GM12878 (cell line): ENCODE measurements around the gene PIF1. TPM values are rescaled to one million over a fixed set of nuclear protein-coding genes. Genes with fewer than 3 reads are reported as not detected.
A peak's percentile ranks its signal among the peaks of the same experiment; 100 is the strongest.

ENCODE experiments used
- EED ChIP-seq: sonication (generic); IDR thresholded peaks from 2 replicates; pipeline ENCODE4 v1.6.1; 2016; ENCODE audit warnings: antibody characterized with exemption, low read depth
- EGR1 ChIP-seq, 2 experiments: IDR thresholded peaks; 1 replicate in 1 of 2; 2 replicates in 1 of 2; pipeline ENCODE4 v1.6.1; 2011 to 2012; ENCODE audit warnings: low read depth in 2 of 2, low read length in 2 of 2, borderline replicate concordance in 1 of 2, mild to moderate bottlenecking in 1 of 2, moderate library complexity in 1 of 2
- ETV6 ChIP-seq, 2 experiments: fragments of 450-650 bp in 1 of 2; IDR thresholded peaks in 1 of 2; conservative IDR thresholded peaks in 1 of 2; 2 replicates each; pipeline ENCODE4 v1.6.1; 2014; ENCODE audit warnings: antibody characterized with exemption in 1 of 2, borderline replicate concordance in 1 of 2, low read depth in 1 of 2, mild to moderate bottlenecking in 1 of 2, moderate library complexity in 1 of 2
- HDAC6 ChIP-seq: fragments of 200-600 bp; sonication (generic); IDR thresholded peaks from one replicate; pipeline ENCODE4 v1.8.0; 2017; ENCODE audit warnings: antibody characterized with exemption; ENCODE audit not compliant: unreplicated experiment
- HDGF ChIP-seq: fragments of 450-650 bp; IDR thresholded peaks from 2 replicates; pipeline ENCODE4 v1.6.1; 2016; ENCODE audit warnings: antibody characterized with exemption
- KDM1A ChIP-seq: fragments of 200-600 bp; sonication (generic); IDR thresholded peaks from 2 replicates; pipeline ENCODE4 v1.6.1; 2016; ENCODE audit warnings: borderline replicate concordance
- KLF5 ChIP-seq: fragments of 450-650 bp; IDR thresholded peaks from 2 replicates; pipeline ENCODE4 v1.6.1; 2014; ENCODE audit warnings: mild to moderate bottlenecking; ENCODE audit not compliant: partially characterized antibody
- MEF2B ChIP-seq: fragments of 450-650 bp; IDR thresholded peaks from 2 replicates; pipeline ENCODE4 v1.6.1; 2018; ENCODE audit warnings: mild to moderate bottlenecking, moderate library complexity; ENCODE audit not compliant: partially characterized antibody, poor library complexity, severe bottlenecking
- MYC ChIP-seq: IDR thresholded peaks from 2 replicates; pipeline ENCODE4 v1.6.1; 2011; ENCODE audit warnings: mild to moderate bottlenecking, low read length, moderate library complexity, inconsistent platforms; ENCODE audit not compliant: insufficient read depth, insufficient replicate concordance, insufficient read length, severe bottlenecking
- NFYA ChIP-seq: IDR thresholded peaks from 2 replicates; pipeline ENCODE4 v1.6.1; 2011; ENCODE audit warnings: low read depth, mild to moderate bottlenecking, low read length, improper control_type of control experiment, borderline replicate concordance
- NR2C1 ChIP-seq: fragments of 450-650 bp; IDR thresholded peaks from 2 replicates; pipeline ENCODE4 v1.6.1; 2017; ENCODE audit warnings: antibody characterized with exemption, mild to moderate bottlenecking, moderate library complexity
- NR2F1 ChIP-seq: fragments of 450-650 bp; conservative IDR thresholded peaks from 2 replicates; pipeline ENCODE4 v1.6.1; 2017; ENCODE audit warnings: mild to moderate bottlenecking
- PAX8 ChIP-seq: fragments of 450-650 bp; IDR thresholded peaks from 2 replicates; pipeline ENCODE4 v1.6.1; 2017; ENCODE audit warnings: mild to moderate bottlenecking, moderate library complexity
- RELA ChIP-seq: fragments of 450-650 bp; IDR thresholded peaks from 2 replicates; pipeline ENCODE4 v1.8.0; 2014; ENCODE audit warnings: borderline replicate concordance; ENCODE audit not compliant: partially characterized antibody
- RFX5 ChIP-seq: IDR thresholded peaks from 2 replicates; pipeline ENCODE4 v1.6.1; 2011; ENCODE audit warnings: low read depth, low read length, improper control_type of control experiment
- TCF12 ChIP-seq: IDR thresholded peaks from 2 replicates; pipeline ENCODE4 v1.6.1; 2011; ENCODE audit warnings: low read depth, mild to moderate bottlenecking, low read length
- ZNF24 ChIP-seq: fragments of 450-650 bp; IDR thresholded peaks from 2 replicates; pipeline ENCODE4 v1.6.1; 2017; ENCODE audit warnings: antibody characterized with exemption, mild to moderate bottlenecking
- ZNF274 ChIP-seq: IDR thresholded peaks from one replicate; pipeline ENCODE4 v1.8.0; 2011; ENCODE audit not compliant: insufficient read length, insufficient read depth
- polyA plus RNA-seq, 11 experiments: library from polyadenylated mRNA; depleted of rRNA in 4 of 11; unstranded in 6 of 11; stranded (reverse) in 5 of 11; fragments of >200 nt; fragmentation: Nextera tagmentation in 4 of 11; fragmentation: Illumina TruSeq in 1 of 11; extraction: Ambion mirVana in 4 of 11; extraction: Trizol in 1 of 11; gene quantifications; 1 replicate in 1 of 11; 2 replicates in 10 of 11; pipeline versions ENCODE4 v1.2.1 to v1.2.3, GENCODE V29; 2011 to 2016; ENCODE audit warnings: inconsistent platforms in 2 of 11, missing spikeins in 2 of 11, low read depth in 1 of 11
- total RNA-seq, 4 experiments: library from RNA; depleted of rRNA in 3 of 4; stranded (reverse); fragments of >200 nt in 3 of 4; fragmentation: Illumina TruSeq in 1 of 4; extraction: Trizol in 1 of 4; gene quantifications; 2 replicates each; pipeline versions ENCODE4 v1.2.1 to v1.2.3, GENCODE V29; 2013 to 2021
- TF ChIP-seq, protein P1 (sequence below): IDR thresholded peaks from 2 replicates; pipeline ENCODE4 v1.6.1; 2011; ENCODE audit warnings: low read depth, low read length, improper control_type of control experiment, borderline replicate concordance
- TF ChIP-seq, protein P2 (sequence below): fragments of 450-650 bp; formaldehyde crosslinking; IDR thresholded peaks from 2 replicates; pipeline ENCODE4 v1.5.0; 2022; ENCODE audit warnings: mild to moderate bottlenecking, missing genetic modification characterization
- TF ChIP-seq, protein P3 (sequence below): fragments of 450-650 bp; IDR thresholded peaks from 2 replicates; pipeline ENCODE4 v1.6.1; 2017; ENCODE audit warnings: mild to moderate bottlenecking, low read depth, inconsistent platforms; ENCODE audit not compliant: poor library complexity, severe bottlenecking
- TF ChIP-seq, protein P4 (sequence below): IDR thresholded peaks from 2 replicates; pipeline ENCODE4 v1.6.1; 2011; ENCODE audit warnings: borderline replicate concordance, low read depth, mild to moderate bottlenecking, moderate library complexity, low read length; ENCODE audit not compliant: insufficient read depth, poor library complexity, severe bottlenecking

PIF1 gene
- total and polyA plus RNA-seq, 10 of the 15 experiments (the other 5 are each of a cell fraction or from before 2014, with no cell fraction given), result 3.7 to 68.9 (median 31.1) TPM

DNA sequence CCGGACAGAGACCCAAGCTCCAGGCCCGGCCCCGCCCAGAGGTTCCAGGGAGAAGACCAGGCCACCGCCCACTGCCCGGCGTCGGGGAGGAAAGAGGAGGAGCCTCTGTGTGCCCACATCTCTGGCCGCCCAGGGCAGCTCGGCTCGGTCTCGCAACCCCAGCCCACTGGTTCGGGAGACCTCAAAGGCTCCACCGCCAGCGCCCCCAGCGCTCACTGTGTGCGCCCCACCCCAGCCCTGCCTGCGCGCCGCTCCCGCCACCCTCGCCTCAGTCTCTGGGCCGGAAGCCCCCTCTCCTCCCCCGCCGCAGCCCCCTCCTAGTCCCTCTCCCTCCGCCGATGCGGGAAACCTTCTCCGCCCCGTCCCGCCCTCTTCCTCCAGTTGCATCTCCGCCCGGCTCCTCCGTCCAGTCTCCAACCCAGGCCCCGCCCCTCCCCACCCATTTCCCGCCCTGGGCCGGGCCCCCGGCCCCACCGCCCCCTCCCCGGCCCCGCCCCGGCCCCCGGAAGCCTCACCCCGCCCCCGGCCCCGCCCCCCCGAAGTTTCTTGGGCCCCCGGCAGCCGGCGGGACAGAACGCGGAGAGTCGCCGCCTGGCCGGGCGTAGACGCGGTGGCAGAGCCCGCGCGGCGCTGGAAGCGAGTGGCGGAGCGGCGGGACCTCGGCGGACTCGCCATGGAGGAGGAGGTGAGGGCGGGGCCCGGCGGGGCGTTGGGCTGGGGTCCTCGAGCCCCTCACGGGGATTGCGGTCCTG lies 16.1 kb upstream of the PIF1 start, which contains the start of gene PLEKHO2 (continued):
- TF ChIP-seq, protein P1, sequence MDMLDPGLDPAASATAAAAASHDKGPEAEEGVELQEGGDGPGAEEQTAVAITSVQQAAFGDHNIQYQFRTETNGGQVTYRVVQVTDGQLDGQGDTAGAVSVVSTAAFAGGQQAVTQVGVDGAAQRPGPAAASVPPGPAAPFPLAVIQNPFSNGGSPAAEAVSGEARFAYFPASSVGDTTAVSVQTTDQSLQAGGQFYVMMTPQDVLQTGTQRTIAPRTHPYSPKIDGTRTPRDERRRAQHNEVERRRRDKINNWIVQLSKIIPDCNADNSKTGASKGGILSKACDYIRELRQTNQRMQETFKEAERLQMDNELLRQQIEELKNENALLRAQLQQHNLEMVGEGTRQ, result no peak
- TF ChIP-seq PAX8 (no peak), KDM1A (no peak), NR2F1 (no peak), KLF5 (no peak), MYC (no peak), NR2C1 (no peak), RELA (no peak), HDGF (0 out of 2 replicates have a peak, but pooled peaks have one; percentile 40), HDAC6 (no peak), ZNF24 (no peak), ETV6 (conservative IDR thresholded peaks at IDR 0.05 in 1 of 2, IDR thresholded peaks at IDR 0.05 in 1 of 2; ENCODE audit: borderline replicate concordance in 1 of 2, low read depth in 1 of 2) (no peak), EGR1 (IDR thresholded peaks at IDR 0.05; ENCODE audit: borderline replicate concordance in 1 of 2, low read depth in 2 of 2, low read length in 2 of 2) (peak in 1 of 2 experiments; percentile 79; a peak in 1 of 3 replicates), RFX5 (no peak), TCF12 (0 out of 2 replicates have a peak, but pooled peaks have one; percentile 17), MEF2B (no peak), EED (no peak), NFYA (no peak), ZNF274 (no peak)
- TF ChIP-seq, protein P2, sequence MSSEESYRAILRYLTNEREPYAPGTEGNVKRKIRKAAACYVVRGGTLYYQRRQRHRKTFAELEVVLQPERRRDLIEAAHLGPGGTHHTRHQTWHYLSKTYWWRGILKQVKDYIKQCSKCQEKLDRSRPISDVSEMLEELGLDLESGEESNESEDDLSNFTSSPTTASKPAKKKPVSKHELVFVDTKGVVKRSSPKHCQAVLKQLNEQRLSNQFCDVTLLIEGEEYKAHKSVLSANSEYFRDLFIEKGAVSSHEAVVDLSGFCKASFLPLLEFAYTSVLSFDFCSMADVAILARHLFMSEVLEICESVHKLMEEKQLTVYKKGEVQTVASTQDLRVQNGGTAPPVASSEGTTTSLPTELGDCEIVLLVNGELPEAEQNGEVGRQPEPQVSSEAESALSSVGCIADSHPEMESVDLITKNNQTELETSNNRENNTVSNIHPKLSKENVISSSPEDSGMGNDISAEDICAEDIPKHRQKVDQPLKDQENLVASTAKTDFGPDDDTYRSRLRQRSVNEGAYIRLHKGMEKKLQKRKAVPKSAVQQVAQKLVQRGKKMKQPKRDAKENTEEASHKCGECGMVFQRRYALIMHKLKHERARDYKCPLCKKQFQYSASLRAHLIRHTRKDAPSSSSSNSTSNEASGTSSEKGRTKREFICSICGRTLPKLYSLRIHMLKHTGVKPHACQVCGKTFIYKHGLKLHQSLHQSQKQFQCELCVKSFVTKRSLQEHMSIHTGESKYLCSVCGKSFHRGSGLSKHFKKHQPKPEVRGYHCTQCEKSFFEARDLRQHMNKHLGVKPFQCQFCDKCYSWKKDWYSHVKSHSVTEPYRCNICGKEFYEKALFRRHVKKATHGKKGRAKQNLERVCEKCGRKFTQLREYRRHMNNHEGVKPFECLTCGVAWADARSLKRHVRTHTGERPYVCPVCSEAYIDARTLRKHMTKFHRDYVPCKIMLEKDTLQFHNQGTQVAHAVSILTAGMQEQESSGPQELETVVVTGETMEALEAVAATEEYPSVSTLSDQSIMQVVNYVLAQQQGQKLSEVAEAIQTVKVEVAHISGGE, result no peak
- TF ChIP-seq, protein P3, sequence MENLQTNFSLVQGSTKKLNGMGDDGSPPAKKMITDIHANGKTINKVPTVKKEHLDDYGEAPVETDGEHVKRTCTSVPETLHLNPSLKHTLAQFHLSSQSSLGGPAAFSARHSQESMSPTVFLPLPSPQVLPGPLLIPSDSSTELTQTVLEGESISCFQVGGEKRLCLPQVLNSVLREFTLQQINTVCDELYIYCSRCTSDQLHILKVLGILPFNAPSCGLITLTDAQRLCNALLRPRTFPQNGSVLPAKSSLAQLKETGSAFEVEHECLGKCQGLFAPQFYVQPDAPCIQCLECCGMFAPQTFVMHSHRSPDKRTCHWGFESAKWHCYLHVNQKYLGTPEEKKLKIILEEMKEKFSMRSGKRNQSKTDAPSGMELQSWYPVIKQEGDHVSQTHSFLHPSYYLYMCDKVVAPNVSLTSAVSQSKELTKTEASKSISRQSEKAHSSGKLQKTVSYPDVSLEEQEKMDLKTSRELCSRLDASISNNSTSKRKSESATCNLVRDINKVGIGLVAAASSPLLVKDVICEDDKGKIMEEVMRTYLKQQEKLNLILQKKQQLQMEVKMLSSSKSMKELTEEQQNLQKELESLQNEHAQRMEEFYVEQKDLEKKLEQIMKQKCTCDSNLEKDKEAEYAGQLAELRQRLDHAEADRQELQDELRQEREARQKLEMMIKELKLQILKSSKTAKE, result no peak
- TF ChIP-seq, protein P4, sequence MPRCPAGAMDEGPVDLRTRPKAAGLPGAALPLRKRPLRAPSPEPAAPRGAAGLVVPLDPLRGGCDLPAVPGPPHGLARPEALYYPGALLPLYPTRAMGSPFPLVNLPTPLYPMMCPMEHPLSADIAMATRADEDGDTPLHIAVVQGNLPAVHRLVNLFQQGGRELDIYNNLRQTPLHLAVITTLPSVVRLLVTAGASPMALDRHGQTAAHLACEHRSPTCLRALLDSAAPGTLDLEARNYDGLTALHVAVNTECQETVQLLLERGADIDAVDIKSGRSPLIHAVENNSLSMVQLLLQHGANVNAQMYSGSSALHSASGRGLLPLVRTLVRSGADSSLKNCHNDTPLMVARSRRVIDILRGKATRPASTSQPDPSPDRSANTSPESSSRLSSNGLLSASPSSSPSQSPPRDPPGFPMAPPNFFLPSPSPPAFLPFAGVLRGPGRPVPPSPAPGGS, result no peak
